Gastrocnemius medialis (tissue), 4 donors: ENCODE measurements around the gene NHSL1.

Experiments used
- POLR2A ChIP-seq, 2 donors: fragments of 450-650 bp; IDR thresholded peaks; one replicate each; pipeline ENCODE4 v1.6.1; 2017; ENCODE audit warnings: antibody characterized with exemption in 2 of 2, mild to moderate bottlenecking in 2 of 2, moderate library complexity in 2 of 2
- TF ChIP-seq, protein P1 (sequence below), 5 experiments: fragments of 450-650 bp in 3 of 5; fragments of 200-600 bp in 2 of 5; sonication (generic) in 2 of 5; IDR thresholded peaks in 4 of 5; conservative IDR thresholded peaks in 1 of 5; 1 replicate in 4 of 5; 2 replicates in 1 of 5; pipeline ENCODE4 v1.5.1; 2016 to 2019; ENCODE audit warnings: antibody characterized with exemption in 5 of 5, mild to moderate bottlenecking in 3 of 5, moderate library complexity in 3 of 5

DNA sequence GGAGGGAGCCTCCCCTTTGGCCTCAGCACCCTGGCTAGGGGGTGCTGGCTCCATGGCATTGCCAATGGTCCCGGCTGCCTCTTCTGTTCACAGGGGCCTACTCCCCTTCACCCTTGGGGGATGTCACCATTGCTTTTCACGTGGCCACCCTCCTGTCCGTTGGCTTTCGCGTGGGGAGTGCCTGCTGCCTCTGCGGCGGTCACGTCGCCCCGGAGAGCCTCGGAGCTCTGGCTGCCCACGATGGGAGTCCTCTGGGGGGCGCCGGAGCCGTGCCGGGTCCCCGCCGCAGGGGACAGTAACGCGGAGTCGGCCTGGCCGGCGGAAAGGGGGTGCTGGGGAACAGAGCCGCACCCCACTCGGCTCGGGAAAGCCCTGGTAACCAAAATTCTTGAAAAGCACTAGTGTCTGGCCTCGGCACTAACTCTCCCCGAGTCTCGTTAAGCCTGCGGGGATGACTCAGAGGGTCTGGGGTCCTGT, 95.9 kb downstream of the NHSL1 start:
- TF ChIP-seq, protein P1, sequence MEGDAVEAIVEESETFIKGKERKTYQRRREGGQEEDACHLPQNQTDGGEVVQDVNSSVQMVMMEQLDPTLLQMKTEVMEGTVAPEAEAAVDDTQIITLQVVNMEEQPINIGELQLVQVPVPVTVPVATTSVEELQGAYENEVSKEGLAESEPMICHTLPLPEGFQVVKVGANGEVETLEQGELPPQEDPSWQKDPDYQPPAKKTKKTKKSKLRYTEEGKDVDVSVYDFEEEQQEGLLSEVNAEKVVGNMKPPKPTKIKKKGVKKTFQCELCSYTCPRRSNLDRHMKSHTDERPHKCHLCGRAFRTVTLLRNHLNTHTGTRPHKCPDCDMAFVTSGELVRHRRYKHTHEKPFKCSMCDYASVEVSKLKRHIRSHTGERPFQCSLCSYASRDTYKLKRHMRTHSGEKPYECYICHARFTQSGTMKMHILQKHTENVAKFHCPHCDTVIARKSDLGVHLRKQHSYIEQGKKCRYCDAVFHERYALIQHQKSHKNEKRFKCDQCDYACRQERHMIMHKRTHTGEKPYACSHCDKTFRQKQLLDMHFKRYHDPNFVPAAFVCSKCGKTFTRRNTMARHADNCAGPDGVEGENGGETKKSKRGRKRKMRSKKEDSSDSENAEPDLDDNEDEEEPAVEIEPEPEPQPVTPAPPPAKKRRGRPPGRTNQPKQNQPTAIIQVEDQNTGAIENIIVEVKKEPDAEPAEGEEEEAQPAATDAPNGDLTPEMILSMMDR (IDR thresholded peaks at IDR 0.05 in 4 of 5, conservative IDR thresholded peaks at IDR 0.05 in 1 of 5), result peak in 3 of 5 experiments; percentile 14 to 50 (median 19)
- no peak for TF ChIP-seq POLR2A (IDR thresholded peaks at IDR 0.05)
